GM12878 (cell line): Measurements from ENCODE around the gene AIP. TPM values are rescaled to one million over a fixed set of nuclear protein-coding genes. Genes with fewer than 3 reads are reported as not detected.

Experiments
- ATAC-seq: fragments of 200-7000 bp; cut with Tn5 transposase; 3 replicates; pipeline ENCODE4 v1.9.1; 2020; ENCODE audit warnings: mild to moderate bottlenecking, moderate library complexity
- BruUV-seq: library from RNA; stranded (reverse); fragments of 400-500 nt; replicated peaks from 2 replicates; lab custom pipeline; 2021; lab: Mats Ljungman, UMichigan
- CTCF ChIA-PET: fragments of 300-600 bp; sonication (Branson Sonifier 250); formaldehyde crosslinking; extraction: SDS; loops from one replicate; lab custom pipeline; 2021; ENCODE audit warnings: inconsistent platforms; lab: Yijun Ruan, JAX
- POLR2A ChIA-PET: fragments of 350-600 bp; formaldehyde crosslinking; extraction: SDS; loops from one replicate; lab custom pipeline; 2021; ENCODE audit warnings: inconsistent platforms; lab: Charles Lee
- RAD21 ChIA-PET: fragments of 300-600 bp; sonication (Branson Sonifier 250); formaldehyde crosslinking; loops from one replicate; lab custom pipeline; 2023; ENCODE audit warnings: antibody characterized with exemption; ENCODE audit not compliant: unreplicated experiment; lab: Charles Lee
- SMC1A ChIA-PET: fragments of 300-600 bp; sonication (Branson Sonifier 250); formaldehyde crosslinking; loops from one replicate; lab custom pipeline; 2023; ENCODE audit not compliant: unreplicated experiment, uncharacterized antibody; lab: Charles Lee
- DNase-seq: peaks from one replicate; pipeline ENCODE4 v3.0.0-alpha.2; 2011; ENCODE audit warnings: low read depth, low spot score
- FAIRE-seq: peaks from 3 replicates; lab custom pipeline; 2011; peaks lifted over from hg19 to GRCh38; lab: Jason Lieb, UNC
- H2AFZ ChIP-seq: 2 replicates; pipeline ENCODE4 v1.6.0; 2011; ENCODE audit warnings: low read depth, low read length, control low read depth; ENCODE audit not compliant: control insufficient read depth
- H3K27ac ChIP-seq: 2 replicates; pipeline ENCODE4 v1.5.1; 2011; ENCODE audit warnings: control low read depth; ENCODE audit not compliant: control insufficient read depth, insufficient read depth
- H3K27me3 ChIP-seq, 2 experiments: replicated peaks in 1 of 2; 2 replicates each; pipeline versions ENCODE4 v1.6.0 to v1.6.1; 2011; ENCODE audit warnings: low read length in 1 of 2; ENCODE audit not compliant: control insufficient read depth in 2 of 2, insufficient read depth in 2 of 2
- H3K36me3 ChIP-seq, 2 experiments: 2 replicates each; pipeline ENCODE4 v1.5.1; 2011; ENCODE audit warnings: low read length in 1 of 2; ENCODE audit not compliant: control insufficient read depth in 2 of 2, insufficient read depth in 2 of 2
- H3K4me1 ChIP-seq: 2 replicates; pipeline ENCODE4 v1.6.1; 2011; ENCODE audit warnings: mild to moderate bottlenecking, low read length, moderate library complexity, mixed read lengths; ENCODE audit not compliant: control insufficient read depth, insufficient read depth
- H3K4me2 ChIP-seq: 2 replicates; pipeline ENCODE4 v1.6.0; 2011; ENCODE audit warnings: control low read depth; ENCODE audit not compliant: control insufficient read depth, insufficient read depth
- H3K4me3 ChIP-seq: fragments of 200-600 bp; sonication (generic); 2 replicates; pipeline ENCODE4 v1.5.1; 2016
- H3K79me2 ChIP-seq: 2 replicates; pipeline ENCODE4 v1.6.0; 2011; ENCODE audit warnings: low read length; ENCODE audit not compliant: control insufficient read depth, insufficient read depth
- H3K9ac ChIP-seq: 2 replicates; pipeline ENCODE4 v1.8.0; 2011; ENCODE audit warnings: low read length, control low read depth, mixed read lengths; ENCODE audit not compliant: control insufficient read depth, insufficient read depth
- H3K9me3 ChIP-seq: replicated peaks from 3 replicates; pipeline ENCODE4 v1.5.1; 2011; ENCODE audit warnings: mild to moderate bottlenecking, low read length; ENCODE audit not compliant: control insufficient read depth, insufficient read depth
- H4K20me1 ChIP-seq: 2 replicates; pipeline ENCODE4 v1.6.0; 2011; ENCODE audit not compliant: control insufficient read depth, insufficient read depth
- BRCA1 ChIP-seq: IDR thresholded peaks from 2 replicates; pipeline ENCODE4 v1.6.1; 2011; ENCODE audit warnings: low read depth, low read length, improper control_type of control experiment
- CBX5 ChIP-seq: sonication (generic); IDR thresholded peaks from 2 replicates; pipeline ENCODE4 v1.6.1; 2016; ENCODE audit warnings: low read depth, moderate library complexity, mild to moderate bottlenecking, inconsistent platforms
- CREB1 ChIP-seq: IDR thresholded peaks from 2 replicates; pipeline ENCODE4 v1.6.1; 2012; ENCODE audit warnings: low read depth, mild to moderate bottlenecking, inconsistent platforms
- FOS ChIP-seq: IDR thresholded peaks from 3 replicates; pipeline ENCODE4 v1.6.1; 2011; ENCODE audit warnings: borderline replicate concordance; ENCODE audit not compliant: insufficient read length; ENCODE audit errors: extremely low read depth
- IRF3 ChIP-seq: fragments of 450-650 bp; IDR thresholded peaks from 2 replicates; pipeline ENCODE4 v1.6.1; 2014; ENCODE audit warnings: mild to moderate bottlenecking
- KAT2A ChIP-seq: conservative IDR thresholded peaks from 2 replicates; pipeline ENCODE4 v1.6.1; 2011; ENCODE audit warnings: low read depth, low read length; ENCODE audit not compliant: control insufficient read depth
- MTA3 ChIP-seq: IDR thresholded peaks from 2 replicates; pipeline ENCODE4 v1.6.1; 2012; ENCODE audit warnings: low read length, inconsistent platforms, borderline replicate concordance
- MYC ChIP-seq: IDR thresholded peaks from 2 replicates; pipeline ENCODE4 v1.6.1; 2011; ENCODE audit warnings: mild to moderate bottlenecking, low read length, moderate library complexity, inconsistent platforms; ENCODE audit not compliant: insufficient read depth, insufficient replicate concordance, insufficient read length, severe bottlenecking
- NRF1 ChIP-seq: conservative IDR thresholded peaks from 2 replicates; pipeline ENCODE4 v1.6.1; 2011; ENCODE audit warnings: mild to moderate bottlenecking, low read depth, low read length, improper control_type of control experiment
- SP1 ChIP-seq: IDR thresholded peaks from one replicate; pipeline ENCODE4 v1.6.1; 2011; ENCODE audit warnings: low read depth, low read length
- SREBF2 ChIP-seq: IDR thresholded peaks from 2 replicates; pipeline ENCODE4 v1.6.1; 2012; ENCODE audit warnings: mild to moderate bottlenecking, low read length
- SUPT20H ChIP-seq: IDR thresholded peaks from 2 replicates; pipeline ENCODE4 v1.6.1; 2011; ENCODE audit warnings: low read depth, mild to moderate bottlenecking, low read length, moderate library complexity, borderline replicate concordance; ENCODE audit not compliant: control insufficient read depth
- WGBS: methylation state at CpG from one replicate; pipeline ENCODE4 v1.1.6; 2016; ENCODE audit warnings: low lambda C conversion rate; ENCODE audit not compliant: insufficient replicate concordance, insufficient coverage; ENCODE audit errors: missing lambda C conversion rate; 5-methylcytosine and 5-hydroxymethylcytosine counted together
- in situ Hi-C: fragments of 300-500 bp; cut with MboI; formaldehyde crosslinking; loops from 9 replicates; pipeline ENCODE4 v1.14.3; 2018; ENCODE audit warnings: mixed read lengths
- intact Hi-C: fragments of 100-400 bp; cut with micrococcal nuclease; formaldehyde crosslinking; loops from one replicate; pipeline ENCODE4 v1.14.2; 2022; ENCODE audit not compliant: unreplicated experiment
- polyA plus RNA-seq, 11 experiments: library from polyadenylated mRNA; depleted of rRNA in 4 of 11; unstranded in 6 of 11; stranded (reverse) in 5 of 11; fragments of >200 nt; fragmentation: Nextera tagmentation in 4 of 11; fragmentation: Illumina TruSeq in 1 of 11; extraction: Ambion mirVana in 4 of 11; extraction: Trizol in 1 of 11; gene quantifications; 1 replicate in 1 of 11; 2 replicates in 10 of 11; pipeline versions ENCODE4 v1.2.1 to v1.2.3, GENCODE V29; 2011 to 2016; ENCODE audit warnings: inconsistent platforms in 2 of 11, missing spikeins in 2 of 11, low read depth in 1 of 11
- total RNA-seq, 4 experiments: library from RNA; depleted of rRNA in 3 of 4; stranded (reverse); fragments of >200 nt in 3 of 4; fragmentation: Illumina TruSeq in 1 of 4; extraction: Trizol in 1 of 4; gene quantifications; 2 replicates each; pipeline versions ENCODE4 v1.2.1 to v1.2.3, GENCODE V29; 2013 to 2021
- TF ChIP-seq, protein P1 (sequence below): fragments of 450-650 bp; conservative IDR thresholded peaks from 2 replicates; pipeline ENCODE4 v1.6.1; 2017; ENCODE audit warnings: mild to moderate bottlenecking, moderate library complexity
- TF ChIP-seq, protein P2 (sequence below): IDR thresholded peaks from 2 replicates; pipeline ENCODE4 v1.6.1; 2012; ENCODE audit warnings: mild to moderate bottlenecking, low read depth, low read length

The AIP gene
- total and polyA plus RNA-seq, 10 of the 15 experiments (the other 5 are each of a cell fraction or from before 2014, with no cell fraction given), result 12.6 to 164 (median 104) TPM

GRCh38 chr11:67502328-67502979 lies 19.6 kb downstream of the AIP start:
- H3K4me1 ChIP-seq, result peaks cover 23% of the 10 kb centered on the region
- intact Hi-C loops (no loop called here), in situ Hi-C loops (no loop called here)
- no peak overlapping the region for H2AFZ ChIP-seq
- ATAC-seq (no peak), DNase-seq (no peak), FAIRE-seq (no peak)
- H4K20me1 ChIP-seq, result no peaks in the 10 kb centered on the region
- no peak overlapping the region for H3K27ac ChIP-seq
- H3K36me3 ChIP-seq, result peaks cover 0 to 3% of the 10 kb centered on the region in 2 experiments; a peak in 2 of 4 replicates
- 91% methylated on average over 18 of the region's 18 CpGs for WGBS
- POLR2A ChIA-PET, result interaction anchor here (0.5 to 1.3 kb wide), 5 partner anchors 12 to 150 kb away, joined by 3 to 4 read pairs (median 3); partner anchors contain the start of genes POLD4 and TBC1D10C
- H3K9me3 ChIP-seq, result no peaks in the 10 kb centered on the region
- H3K4me3 ChIP-seq, result no peak overlapping the region
- SMC1A ChIA-PET, result no interaction called here
- no peak overlapping the region for H3K9ac ChIP-seq
- CTCF ChIA-PET, result interaction anchor here (0.6 to 0.7 kb wide), 2 partner anchors 382 to 883 kb away, joined by 3 to 5 read pairs; no protein-coding TSS in a partner anchor
- peaks cover 28% of the 10 kb centered on the region for H3K79me2 ChIP-seq
- BruUV-seq, result no TSS peak
- RAD21 ChIA-PET, result interaction anchor here (1.1 to 1.5 kb wide), 3 partner anchors 15 to 102 kb away, joined by 3 read pairs; no protein-coding TSS in a partner anchor
- no peak overlapping the region for H3K4me2 ChIP-seq
- H3K27me3 ChIP-seq, result no peaks in the 10 kb centered on the region
- TF ChIP-seq BRCA1 (no peak), CREB1 (no peak), SREBF2 (no peak), KAT2A (no peak), IRF3 (no peak), SUPT20H (no peak), MTA3 (no peak), CBX5 (no peak), FOS (no peak), SP1 (no peak), NRF1 (no peak), MYC (no peak)
- TF ChIP-seq, protein P1, sequence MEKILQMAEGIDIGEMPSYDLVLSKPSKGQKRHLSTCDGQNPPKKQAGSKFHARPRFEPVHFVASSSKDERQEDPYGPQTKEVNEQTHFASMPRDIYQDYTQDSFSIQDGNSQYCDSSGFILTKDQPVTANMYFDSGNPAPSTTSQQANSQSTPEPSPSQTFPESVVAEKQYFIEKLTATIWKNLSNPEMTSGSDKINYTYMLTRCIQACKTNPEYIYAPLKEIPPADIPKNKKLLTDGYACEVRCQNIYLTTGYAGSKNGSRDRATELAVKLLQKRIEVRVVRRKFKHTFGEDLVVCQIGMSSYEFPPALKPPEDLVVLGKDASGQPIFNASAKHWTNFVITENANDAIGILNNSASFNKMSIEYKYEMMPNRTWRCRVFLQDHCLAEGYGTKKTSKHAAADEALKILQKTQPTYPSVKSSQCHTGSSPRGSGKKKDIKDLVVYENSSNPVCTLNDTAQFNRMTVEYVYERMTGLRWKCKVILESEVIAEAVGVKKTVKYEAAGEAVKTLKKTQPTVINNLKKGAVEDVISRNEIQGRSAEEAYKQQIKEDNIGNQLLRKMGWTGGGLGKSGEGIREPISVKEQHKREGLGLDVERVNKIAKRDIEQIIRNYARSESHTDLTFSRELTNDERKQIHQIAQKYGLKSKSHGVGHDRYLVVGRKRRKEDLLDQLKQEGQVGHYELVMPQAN, result no peak
- TF ChIP-seq, protein P2, sequence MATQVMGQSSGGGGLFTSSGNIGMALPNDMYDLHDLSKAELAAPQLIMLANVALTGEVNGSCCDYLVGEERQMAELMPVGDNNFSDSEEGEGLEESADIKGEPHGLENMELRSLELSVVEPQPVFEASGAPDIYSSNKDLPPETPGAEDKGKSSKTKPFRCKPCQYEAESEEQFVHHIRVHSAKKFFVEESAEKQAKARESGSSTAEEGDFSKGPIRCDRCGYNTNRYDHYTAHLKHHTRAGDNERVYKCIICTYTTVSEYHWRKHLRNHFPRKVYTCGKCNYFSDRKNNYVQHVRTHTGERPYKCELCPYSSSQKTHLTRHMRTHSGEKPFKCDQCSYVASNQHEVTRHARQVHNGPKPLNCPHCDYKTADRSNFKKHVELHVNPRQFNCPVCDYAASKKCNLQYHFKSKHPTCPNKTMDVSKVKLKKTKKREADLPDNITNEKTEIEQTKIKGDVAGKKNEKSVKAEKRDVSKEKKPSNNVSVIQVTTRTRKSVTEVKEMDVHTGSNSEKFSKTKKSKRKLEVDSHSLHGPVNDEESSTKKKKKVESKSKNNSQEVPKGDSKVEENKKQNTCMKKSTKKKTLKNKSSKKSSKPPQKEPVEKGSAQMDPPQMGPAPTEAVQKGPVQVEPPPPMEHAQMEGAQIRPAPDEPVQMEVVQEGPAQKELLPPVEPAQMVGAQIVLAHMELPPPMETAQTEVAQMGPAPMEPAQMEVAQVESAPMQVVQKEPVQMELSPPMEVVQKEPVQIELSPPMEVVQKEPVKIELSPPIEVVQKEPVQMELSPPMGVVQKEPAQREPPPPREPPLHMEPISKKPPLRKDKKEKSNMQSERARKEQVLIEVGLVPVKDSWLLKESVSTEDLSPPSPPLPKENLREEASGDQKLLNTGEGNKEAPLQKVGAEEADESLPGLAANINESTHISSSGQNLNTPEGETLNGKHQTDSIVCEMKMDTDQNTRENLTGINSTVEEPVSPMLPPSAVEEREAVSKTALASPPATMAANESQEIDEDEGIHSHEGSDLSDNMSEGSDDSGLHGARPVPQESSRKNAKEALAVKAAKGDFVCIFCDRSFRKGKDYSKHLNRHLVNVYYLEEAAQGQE, result no peak
